ENCODE data around the gene ADAMTS7.
"Not testable (repeated sequence)": the region's sequence is repeated elsewhere in the genome, so short reads cannot be mapped to it uniquely, and the experiment has no call there.

DNA sequence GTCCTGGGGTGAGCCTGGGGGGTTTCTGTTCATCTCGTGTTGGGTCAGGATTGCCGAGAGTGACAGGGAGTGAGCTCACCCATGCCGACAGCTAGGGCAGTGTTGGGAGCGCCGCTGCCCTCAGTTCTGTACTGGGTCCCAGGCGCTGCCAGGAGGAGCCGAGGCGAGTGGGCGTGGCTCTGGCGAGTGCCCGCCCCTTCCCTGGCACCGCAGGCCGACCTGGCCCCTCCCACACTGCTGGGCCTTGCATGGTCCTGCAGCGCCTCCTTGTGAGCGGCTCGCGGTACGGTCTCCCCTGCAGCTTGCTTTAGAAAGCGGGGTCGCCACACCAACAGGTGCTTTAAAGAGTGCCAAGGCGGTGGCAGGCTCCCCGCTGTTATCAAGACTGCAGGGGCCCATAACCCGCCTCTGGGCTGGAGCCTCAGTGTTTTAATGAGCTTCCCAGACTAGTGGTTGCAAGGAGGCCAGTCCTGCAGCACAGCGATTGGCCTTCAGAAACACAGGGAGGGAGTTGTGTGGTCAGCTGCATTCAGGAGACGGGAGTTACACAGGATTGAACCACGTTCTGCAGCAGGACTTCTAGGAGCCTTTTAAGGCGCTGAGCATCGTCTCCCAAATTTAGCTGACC is 60.2 kb downstream of the ADAMTS7 start:
- TF ChIP-seq POLR2AphosphoS5 (IDR thresholded peaks at IDR 0.05; ENCODE audit: low read depth, low read length) = peak; percentile 55; the same call in 1 of the 2 replicates
- TF ChIP-seq, protein P1, sequence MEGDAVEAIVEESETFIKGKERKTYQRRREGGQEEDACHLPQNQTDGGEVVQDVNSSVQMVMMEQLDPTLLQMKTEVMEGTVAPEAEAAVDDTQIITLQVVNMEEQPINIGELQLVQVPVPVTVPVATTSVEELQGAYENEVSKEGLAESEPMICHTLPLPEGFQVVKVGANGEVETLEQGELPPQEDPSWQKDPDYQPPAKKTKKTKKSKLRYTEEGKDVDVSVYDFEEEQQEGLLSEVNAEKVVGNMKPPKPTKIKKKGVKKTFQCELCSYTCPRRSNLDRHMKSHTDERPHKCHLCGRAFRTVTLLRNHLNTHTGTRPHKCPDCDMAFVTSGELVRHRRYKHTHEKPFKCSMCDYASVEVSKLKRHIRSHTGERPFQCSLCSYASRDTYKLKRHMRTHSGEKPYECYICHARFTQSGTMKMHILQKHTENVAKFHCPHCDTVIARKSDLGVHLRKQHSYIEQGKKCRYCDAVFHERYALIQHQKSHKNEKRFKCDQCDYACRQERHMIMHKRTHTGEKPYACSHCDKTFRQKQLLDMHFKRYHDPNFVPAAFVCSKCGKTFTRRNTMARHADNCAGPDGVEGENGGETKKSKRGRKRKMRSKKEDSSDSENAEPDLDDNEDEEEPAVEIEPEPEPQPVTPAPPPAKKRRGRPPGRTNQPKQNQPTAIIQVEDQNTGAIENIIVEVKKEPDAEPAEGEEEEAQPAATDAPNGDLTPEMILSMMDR (IDR thresholded peaks at IDR 0.05 in 2 of 3, conservative IDR thresholded peaks at IDR 0.05 in 1 of 3; ENCODE audit: borderline replicate concordance in 1 of 3, insufficient read depth in 1 of 3, low read depth in 2 of 3, low read length in 2 of 3) = peak; percentile 74 to 85 (median 82)
- not testable (repeated sequence) for TF ChIP-seq YY1 (IDR thresholded peaks at IDR 0.05; ENCODE audit: extremely low read depth, insufficient replicate concordance, low read depth, low read length); EZH2 (IDR thresholded peaks at IDR 0.05); EZH2phosphoT487 (IDR thresholded peaks at IDR 0.05; ENCODE audit: borderline replicate concordance); ZNF274 (IDR thresholded peaks at IDR 0.05; ENCODE audit: low read depth, low read length); CEBPB (IDR thresholded peaks at IDR 0.05; ENCODE audit: low read depth); POLR2A (IDR thresholded peaks at IDR 0.05; ENCODE audit: borderline replicate concordance, extremely low read depth, insufficient read depth, insufficient read length); JUND (IDR thresholded peaks at IDR 0.05); ATF3 (IDR thresholded peaks at IDR 0.05)
- peak; percentile 96 for TF ChIP-seq RAD21 (IDR thresholded peaks at IDR 0.05; ENCODE audit: low read depth)

Data from HCT116 (cell line).